ENCODE data around the gene MACF1.

Gene MACF1

GRCh38 chr1:39326836-39327235 is 122.3 kb downstream of the MACF1 start:
- peaks cover 29% of the 10 kb centered on the region for H3K36me3 ChIP-seq (ENCODE audit: control insufficient read depth, insufficient read depth, low read length)
- no peak for DNase-seq (ENCODE audit: extremely low read depth, insufficient read length)
- H3K27me3 ChIP-seq (replicated peaks; ENCODE audit: control insufficient read depth, insufficient read depth, low read length): no peaks in the 10 kb centered on the region
- no peak overlapping the region for H3K4me3 ChIP-seq (replicated peaks; ENCODE audit: low read depth, low read length)
- TF ChIP-seq CTCF (IDR thresholded peaks at IDR 0.05; ENCODE audit: insufficient read depth, low read length, poor library complexity, severe bottlenecking): no peak

GRCh38 chr1:39328095-39328494 is 123.6 kb downstream of the MACF1 start:
- Histone ChIP-seq H3K4me3 (replicated peaks; ENCODE audit: low read depth, low read length) (no peak overlapping the region), H3K36me3 (ENCODE audit: control insufficient read depth, insufficient read depth, low read length) (peaks cover 30% of the 10 kb centered on the region), H3K27me3 (replicated peaks; ENCODE audit: control insufficient read depth, insufficient read depth, low read length) (no peaks in the 10 kb centered on the region)
- no peak for TF ChIP-seq CTCF (IDR thresholded peaks at IDR 0.05; ENCODE audit: insufficient read depth, low read length, poor library complexity, severe bottlenecking)
- DNase-seq (ENCODE audit: extremely low read depth, insufficient read length): no peak

GRCh38 chr1:39328586-39329121 is 124.2 kb downstream of the MACF1 start:
- peaks cover 30% of the 10 kb centered on the region for H3K36me3 ChIP-seq (ENCODE audit: control insufficient read depth, insufficient read depth, low read length)
- DNase-seq (ENCODE audit: extremely low read depth, insufficient read length): no peak
- H3K27me3 ChIP-seq (replicated peaks; ENCODE audit: control insufficient read depth, insufficient read depth, low read length): no peaks in the 10 kb centered on the region
- H3K4me3 ChIP-seq (replicated peaks; ENCODE audit: low read depth, low read length): no peak overlapping the region
- TF ChIP-seq CTCF (IDR thresholded peaks at IDR 0.05; ENCODE audit: insufficient read depth, low read length, poor library complexity, severe bottlenecking): no peak

- no peak for DNase-seq (ENCODE audit: extremely low read depth, insufficient read length)
- TF ChIP-seq CTCF (IDR thresholded peaks at IDR 0.05; ENCODE audit: insufficient read depth, low read length, poor library complexity, severe bottlenecking): no peak
- Histone ChIP-seq H3K4me3 (replicated peaks; ENCODE audit: low read depth, low read length) (no peak overlapping the region), H3K36me3 (ENCODE audit: control insufficient read depth, insufficient read depth, low read length) (peaks cover 27% of the 10 kb centered on the region), H3K27me3 (replicated peaks; ENCODE audit: control insufficient read depth, insufficient read depth, low read length) (no peaks in the 10 kb centered on the region)
Observed at GRCh38 chr1:39331647-39332046, 127.2 kb downstream of the MACF1 start.

GRCh38 chr1:39332291-39332690 is 127.8 kb downstream of the MACF1 start:
- H3K4me3 ChIP-seq (replicated peaks; ENCODE audit: low read depth, low read length): no peak overlapping the region
- DNase-seq (ENCODE audit: extremely low read depth, insufficient read length): no peak
- H3K36me3 ChIP-seq (ENCODE audit: control insufficient read depth, insufficient read depth, low read length): peaks cover 28% of the 10 kb centered on the region
- no peaks in the 10 kb centered on the region for H3K27me3 ChIP-seq (replicated peaks; ENCODE audit: control insufficient read depth, insufficient read depth, low read length)
- TF ChIP-seq CTCF (IDR thresholded peaks at IDR 0.05; ENCODE audit: insufficient read depth, low read length, poor library complexity, severe bottlenecking): no peak

- H3K27me3 ChIP-seq (replicated peaks; ENCODE audit: control insufficient read depth, insufficient read depth, low read length): no peaks in the 10 kb centered on the region
- no peak overlapping the region for H3K4me3 ChIP-seq (replicated peaks; ENCODE audit: low read depth, low read length)
- DNase-seq (ENCODE audit: extremely low read depth, insufficient read length): no peak
- no peak for TF ChIP-seq CTCF (IDR thresholded peaks at IDR 0.05; ENCODE audit: insufficient read depth, low read length, poor library complexity, severe bottlenecking)
- peaks cover 23% of the 10 kb centered on the region for H3K36me3 ChIP-seq (ENCODE audit: control insufficient read depth, insufficient read depth, low read length)
Observed at GRCh38 chr1:39332828-39333227, 128.3 kb downstream of the MACF1 start.

Measured in GM06990 (cell line).